NCI-H446 treated with DMSO at 0.1 percent for 48 hours (cell line): ENCODE data around the gene NRP1.

Source experiments
- DNase-seq: peaks from one replicate; lab custom pipeline; 2025; lab: John Stamatoyannopoulos, UW

The NRP1 gene

DNA sequence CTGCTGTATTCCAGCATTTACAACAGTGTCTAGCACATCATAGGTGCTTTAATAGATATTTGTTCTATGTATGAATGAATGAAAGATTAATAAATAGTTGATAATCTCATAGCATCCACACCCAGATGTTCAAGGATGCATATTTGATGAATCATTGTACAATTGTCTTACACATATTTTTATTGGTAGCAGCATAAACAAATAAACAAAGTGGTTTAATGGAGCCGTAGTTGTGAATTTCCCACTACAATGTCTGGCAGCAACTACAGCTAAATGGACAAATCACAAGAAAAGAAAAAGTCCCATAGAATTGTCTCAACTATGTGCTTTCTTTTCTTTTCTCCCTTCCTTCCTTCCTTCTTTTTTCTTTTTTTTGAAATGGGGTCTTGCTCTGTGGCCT, 150.8 kb downstream of the NRP1 start:
- DNase-seq = no peak

DNA sequence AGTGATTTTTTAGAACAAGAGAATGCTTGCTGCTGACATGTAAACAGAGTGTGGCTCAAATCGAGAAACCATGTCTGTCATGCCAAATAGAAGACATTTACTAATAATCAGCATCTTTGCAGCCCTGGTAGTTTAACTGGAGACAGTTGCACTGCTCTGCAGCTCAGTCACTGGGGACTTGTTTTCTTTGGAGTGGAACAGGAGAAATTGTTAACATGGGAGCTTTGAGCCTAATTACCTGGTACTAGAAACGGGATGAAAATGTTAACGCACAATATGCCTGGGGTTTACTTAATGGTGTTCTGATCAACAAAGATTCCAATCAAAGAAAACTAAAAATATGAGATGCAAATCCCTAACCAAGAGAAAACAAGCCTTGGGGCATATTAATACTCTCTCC, 153.5 kb downstream of the NRP1 start:
- no peak for DNase-seq

- DNase-seq = no peak
These were observed 154.1 kb downstream of the NRP1 start for GRCh38 chr10:33180390-33180789.

DNA sequence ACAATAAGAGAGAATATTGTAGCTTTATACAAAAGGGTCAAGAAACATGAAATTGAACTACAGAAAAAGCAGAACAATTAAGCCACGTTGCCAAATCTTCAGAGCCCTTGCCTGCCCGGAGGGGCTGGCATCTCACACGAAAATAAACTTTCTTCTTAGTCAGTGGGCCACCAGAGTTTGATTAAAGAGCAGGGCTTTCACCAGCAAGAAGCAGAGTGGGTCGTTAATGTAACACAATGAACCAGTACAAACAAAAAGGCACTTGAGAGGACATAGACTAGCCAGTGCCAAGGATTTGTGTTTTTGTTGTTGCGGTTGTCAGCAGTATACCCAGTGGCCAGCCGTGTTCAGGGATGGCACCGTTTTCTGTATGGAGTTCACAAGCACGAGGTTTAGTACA, 155.4 kb downstream of the NRP1 start:
- DNase-seq = no peak

DNA sequence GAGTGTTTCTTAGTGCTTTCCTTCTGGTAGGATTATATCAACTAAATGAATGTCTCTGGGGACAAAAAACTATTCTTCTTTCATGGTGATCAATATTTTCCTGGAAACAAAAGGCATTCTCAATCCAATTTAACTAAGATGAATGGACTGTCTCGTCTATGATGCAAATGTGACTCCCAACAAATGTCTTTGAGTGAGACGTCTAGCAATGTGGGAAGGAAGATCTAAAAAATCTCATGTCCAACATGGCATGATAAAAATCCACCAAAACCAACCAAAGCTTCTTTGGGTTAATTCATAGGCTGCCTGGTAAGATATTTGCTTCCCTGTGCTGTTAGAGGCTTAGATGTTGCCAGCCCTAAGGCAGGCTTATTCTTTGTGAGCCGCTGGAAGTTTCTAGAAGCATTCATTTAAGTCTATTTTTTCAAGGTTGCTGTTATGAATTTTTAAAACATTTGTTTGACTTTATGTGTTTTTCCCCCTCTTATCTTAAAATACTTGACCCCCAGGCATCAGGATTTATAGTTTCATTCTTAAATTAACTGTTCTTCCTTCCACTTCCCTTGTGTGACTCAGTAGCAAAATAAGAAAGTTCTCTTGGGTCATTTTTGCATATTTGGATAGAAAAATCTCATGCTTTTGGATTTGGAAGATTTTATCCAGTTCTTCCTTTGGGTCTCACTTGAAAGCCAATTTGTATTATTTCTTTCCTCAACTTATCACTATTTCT, 156.3 kb downstream of the NRP1 start:
- DNase-seq = no peak

- no peak for DNase-seq
These were observed 157.8 kb downstream of the NRP1 start for GRCh38 chr10:33176688-33177087.

DNA sequence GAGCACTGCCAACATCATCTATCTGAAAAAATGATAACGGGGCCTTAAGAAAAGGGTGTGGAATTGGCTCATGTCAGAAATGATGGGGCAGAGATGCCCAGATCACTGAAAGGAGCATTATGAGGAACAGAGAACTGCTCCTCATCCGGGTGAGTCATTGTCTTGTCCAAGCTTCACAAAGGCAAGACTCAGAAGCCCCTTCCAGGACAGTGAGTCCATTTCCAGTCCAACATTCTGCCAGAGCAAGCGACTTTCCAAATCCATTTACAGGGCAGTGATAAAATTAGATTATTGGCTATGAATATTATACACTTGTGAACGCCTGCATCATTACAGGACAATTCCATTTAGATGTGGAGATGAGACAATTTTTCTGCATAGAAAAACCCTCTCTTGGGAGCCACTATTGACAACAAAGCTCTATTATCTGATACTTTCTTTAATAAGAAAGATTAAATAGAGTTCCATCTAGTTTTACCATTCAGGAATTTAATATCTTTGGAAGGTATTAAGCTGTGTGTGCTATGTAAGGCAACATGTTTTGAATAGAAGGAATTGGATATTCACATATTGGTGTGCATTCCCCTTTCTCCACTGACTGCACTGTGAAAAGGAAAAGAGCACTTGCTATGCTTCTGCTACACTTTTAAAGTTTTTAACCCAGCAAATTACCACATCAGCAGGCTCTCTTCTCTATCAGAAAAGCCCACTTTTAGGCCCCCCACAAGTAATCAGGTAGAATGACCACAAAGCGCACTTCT, 159.6 kb downstream of the NRP1 start:
- DNase-seq = no peak

DNA sequence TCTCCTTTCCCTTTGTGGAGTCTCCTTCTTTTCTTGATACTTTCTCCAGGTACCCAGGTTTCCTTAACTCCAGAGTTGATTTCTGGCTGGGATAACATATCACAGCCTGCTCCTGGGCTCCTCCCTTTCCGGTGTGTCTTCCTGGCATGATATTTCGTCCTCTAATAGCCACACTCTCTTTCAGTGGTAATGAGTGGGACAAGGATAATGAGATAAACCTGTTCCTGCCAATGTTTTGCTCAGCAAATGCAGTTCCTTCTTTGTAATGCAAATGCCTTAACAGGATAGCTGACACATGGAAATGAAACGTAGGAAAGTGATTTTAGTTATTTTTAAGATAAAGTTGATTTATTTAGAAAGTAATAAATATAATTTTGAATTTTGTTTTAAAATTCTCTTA, 168.6 kb downstream of the NRP1 start:
- no peak for DNase-seq

DNA sequence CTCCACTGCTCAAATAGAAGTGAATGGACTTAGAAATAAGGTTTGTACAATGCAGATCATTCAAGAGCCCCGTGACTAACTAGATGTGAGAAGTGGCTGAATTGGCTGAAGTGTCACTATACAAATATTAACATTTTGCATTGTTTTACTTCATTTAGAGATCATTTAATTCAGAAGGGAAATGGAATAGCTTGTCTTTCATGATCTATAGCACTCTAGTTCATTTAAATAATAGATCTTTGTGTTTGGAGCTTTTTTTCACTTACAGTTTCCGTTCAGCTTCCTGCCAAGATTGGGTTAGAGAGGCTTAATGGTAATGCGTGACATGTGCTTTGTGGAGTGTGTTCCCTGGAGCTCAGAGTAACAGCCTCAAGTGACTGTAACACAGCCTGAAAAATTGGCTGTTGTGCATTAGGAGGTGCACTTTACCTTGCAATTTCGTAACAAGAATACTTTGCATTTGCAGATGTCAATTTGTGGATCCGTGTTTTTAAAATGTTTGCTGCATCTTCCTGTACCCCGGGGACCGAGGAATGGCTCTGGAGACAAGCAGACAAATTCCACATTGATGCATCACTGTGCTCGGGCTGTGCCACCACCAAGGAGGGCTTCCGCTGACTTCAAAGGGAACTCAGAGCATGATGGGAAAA, 170.3 kb downstream of the NRP1 start:
- DNase-seq = no peak

DNA sequence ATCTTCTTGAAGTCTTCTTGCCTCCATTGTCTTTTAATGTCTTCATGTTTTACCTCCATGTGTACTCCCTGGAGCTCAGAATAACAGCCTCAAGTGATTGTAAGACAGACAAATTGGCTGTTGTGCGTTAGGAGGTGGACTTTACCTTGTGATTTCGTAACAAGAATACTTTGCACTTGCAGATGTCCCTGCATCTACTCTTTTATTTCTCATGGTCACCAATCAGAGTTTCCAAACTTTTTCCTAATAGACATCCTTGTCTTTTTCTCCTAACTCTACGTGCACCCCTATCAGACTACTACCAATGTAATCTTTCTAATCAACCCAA, 172.3 kb downstream of the NRP1 start:
- no peak for DNase-seq

- DNase-seq = no peak
These were observed 172.8 kb downstream of the NRP1 start for GRCh38 chr10:33161550-33162247.

- DNase-seq = no peak
These were observed 174.3 kb downstream of the NRP1 start for GRCh38 chr10:33160151-33160550.

GRCh38 chr10:33157103-33157502, 177.4 kb downstream of the NRP1 start:
- DNase-seq = no peak

- no peak for DNase-seq
These were observed 178.5 kb downstream of the NRP1 start for GRCh38 chr10:33155720-33156638.

GRCh38 chr10:33154590-33154989, 179.9 kb downstream of the NRP1 start:
- DNase-seq = no peak

DNA sequence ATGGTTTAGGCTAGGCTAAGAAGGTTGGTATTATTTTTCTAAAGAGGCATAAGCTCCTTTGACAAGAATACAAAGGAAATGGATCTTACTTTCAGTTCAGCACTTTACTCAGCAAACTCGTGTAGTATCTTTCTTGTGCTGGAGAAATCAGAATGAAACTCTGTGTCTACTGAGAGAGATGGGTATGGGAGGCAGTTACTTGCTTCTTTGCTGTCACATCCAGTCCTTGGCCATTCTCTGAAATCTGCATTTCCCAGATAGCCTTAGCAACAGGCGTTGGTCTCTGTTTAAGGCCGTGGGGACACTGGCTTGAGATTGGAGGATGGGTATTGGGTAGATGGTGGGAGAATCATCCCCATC, 180.5 kb downstream of the NRP1 start:
- DNase-seq = no peak

DNA sequence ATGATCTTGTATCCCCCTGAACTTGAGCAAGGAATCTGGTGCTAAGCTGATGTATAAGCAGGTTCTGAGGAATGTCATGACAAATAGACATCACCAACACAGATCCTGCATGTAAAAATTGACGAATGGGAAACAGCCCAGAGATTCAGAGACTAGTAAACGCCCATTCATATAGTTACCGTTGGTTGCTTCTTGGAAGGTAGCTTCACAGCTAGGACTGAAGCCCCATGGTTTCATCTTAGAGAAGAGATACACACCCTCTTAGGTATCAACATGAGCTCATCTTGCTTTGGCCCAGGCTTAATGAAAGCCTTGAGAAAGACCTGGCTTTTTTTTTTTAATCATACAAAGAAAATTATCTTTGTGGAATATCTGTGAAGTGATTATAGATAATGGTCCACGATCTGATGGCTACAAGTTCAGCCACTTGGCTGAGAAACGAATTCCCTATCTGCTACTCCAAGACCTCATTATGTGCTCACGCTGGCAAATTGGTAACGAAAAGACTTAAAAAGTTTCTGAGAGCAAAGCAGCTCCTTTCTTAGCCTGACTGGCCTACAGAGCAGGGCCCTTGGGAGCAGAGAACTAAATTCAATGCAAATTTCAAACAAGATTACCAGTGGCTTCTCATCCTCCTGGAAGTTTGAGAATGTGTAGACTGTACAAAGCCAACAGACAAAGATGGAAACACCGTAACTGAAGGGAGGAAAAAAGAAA, 181.1 kb downstream of the NRP1 start:
- DNase-seq = no peak

DNA sequence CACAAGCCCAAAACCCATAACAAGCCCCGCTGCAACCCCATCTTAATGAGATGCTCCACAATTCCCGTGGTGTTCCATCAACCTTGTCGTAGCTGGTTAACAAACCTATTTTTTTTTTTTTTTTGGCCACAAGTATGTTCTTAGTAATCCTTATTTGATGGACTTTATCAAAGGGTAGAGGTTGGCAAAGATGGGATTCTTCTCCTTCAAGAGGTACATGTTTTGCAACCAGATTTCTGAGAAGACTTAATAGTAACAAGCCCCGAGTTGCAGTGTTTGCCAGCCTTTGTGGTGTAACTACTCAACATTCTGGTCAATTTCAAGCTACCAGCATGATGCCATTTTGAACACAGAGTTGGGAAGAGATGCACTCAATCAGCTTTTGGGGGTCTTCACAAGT, 181.7 kb downstream of the NRP1 start:
- no peak for DNase-seq

GRCh38 chr10:33152146-33152545, 182.3 kb downstream of the NRP1 start:
- DNase-seq = no peak

GRCh38 chr10:33151344-33151864, 183.1 kb downstream of the NRP1 start:
- no peak for DNase-seq

DNA sequence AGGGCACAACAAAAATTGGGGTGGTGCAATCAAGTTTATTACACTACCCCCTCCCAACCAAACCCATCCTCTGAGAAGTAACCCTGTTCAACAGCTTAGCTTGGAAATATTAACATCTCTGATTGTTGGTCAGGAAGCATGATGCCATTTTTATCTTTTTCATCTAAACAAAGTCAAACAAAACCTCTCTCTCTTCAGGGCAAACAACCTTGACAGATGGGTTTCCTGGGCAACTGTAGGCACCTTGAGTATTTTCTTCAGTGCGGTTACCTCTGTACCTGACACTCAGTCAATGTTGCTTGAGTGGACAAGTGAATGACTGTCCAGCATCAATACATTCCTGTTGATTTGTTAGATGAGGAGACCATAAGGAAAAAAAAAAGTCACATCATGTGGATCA, 183.6 kb downstream of the NRP1 start:
- DNase-seq = no peak
